GM19099 (cell line): ENCODE measurements around the gene PDE7B.

Source experiments
- POLR2A ChIP-seq: IDR thresholded peaks from 3 replicates; pipeline ENCODE4 v1.6.1; 2011; ENCODE audit warnings: low read depth; ENCODE audit not compliant: insufficient read length; ENCODE audit errors: extremely low read depth

Gene PDE7B

DNA sequence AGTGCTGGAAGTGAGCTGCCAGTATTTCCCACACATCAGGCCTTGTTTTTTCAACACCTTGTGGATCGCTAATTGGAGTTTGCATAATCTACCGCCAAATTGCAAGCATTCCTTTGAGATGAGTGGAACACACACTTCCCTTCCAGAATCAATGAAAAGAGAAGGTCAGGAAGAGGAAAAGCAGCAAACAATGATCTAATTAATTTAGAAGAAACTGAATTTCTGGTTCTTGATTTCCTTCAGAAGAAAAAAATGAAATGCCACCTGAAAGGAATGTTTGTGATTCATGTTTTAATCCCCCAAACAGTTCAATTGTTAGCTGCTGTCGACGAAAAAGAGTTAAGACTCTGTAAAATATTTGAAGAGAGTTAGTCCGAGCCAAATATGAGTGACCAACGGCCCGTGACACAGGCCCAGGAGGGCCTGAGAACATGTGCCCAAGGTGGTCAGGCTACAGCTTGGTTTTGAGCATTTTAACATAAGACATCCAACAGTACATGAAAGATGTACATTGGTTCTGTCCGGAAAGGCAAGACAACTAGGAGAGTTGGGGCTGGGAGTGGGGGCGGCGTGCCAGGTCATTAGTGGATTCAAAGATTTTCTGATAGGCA, 216.3 kb downstream of the PDE7B start:
- TF ChIP-seq POLR2A: no peak

DNA sequence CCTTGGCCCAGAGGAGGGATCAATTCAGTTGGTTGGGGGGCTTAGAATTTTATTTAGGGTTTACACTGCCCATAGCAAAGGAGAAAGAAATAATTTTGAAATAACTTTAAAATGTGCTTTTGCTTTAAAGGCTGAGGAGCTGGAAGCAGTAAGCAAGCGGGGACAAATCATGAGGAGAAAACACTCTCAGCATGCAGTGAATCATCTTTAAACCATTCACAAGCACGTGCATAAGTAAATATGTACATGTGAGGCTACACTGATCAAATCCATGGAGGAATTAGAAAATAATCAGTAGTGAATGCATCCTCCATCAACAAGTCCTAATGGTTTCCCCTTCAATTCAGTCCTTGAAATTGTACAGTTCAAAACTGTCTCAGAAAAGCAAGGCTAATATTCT, 217.6 kb downstream of the PDE7B start:
- TF ChIP-seq POLR2A: no peak

DNA sequence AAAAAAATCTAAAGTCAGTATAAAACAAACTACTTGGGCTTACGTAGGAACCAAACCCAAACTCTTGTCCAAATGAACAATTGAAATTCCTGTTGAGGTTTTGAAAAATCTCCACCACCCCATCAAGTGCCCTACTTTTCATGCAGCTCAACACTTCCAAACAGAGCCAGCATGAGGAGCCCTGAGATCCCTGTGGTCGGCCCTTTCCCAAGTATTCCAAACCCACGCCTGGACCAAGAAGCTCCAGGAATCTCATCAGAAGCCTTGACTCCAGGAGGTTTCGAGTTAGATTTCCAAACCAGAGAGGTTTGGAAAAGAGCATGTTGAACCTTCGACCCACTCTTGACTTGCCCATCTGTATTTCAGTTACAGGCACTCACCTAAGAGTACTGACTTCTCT, 219.3 kb downstream of the PDE7B start:
- TF ChIP-seq POLR2A: no peak

DNA sequence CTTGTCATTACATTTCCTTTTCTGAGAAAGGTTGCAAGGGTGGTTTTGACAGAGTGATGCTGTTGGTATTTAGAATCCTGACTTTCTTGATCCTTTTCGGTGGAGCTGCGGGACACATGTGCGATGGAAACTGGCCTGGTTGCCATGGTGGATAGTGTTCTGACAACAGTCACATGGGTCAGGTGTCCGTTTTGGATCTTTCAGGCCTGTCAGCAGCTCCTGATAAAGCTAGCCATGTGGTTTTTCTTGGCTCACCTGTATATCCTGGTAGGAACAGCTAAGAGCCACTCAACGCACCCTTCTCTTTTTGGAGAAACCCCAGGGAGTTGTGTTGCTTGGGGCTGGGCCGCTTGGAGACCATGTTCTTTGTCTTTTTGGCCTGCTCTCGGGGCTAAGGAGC, 221.2 kb downstream of the PDE7B start:
- no peak for TF ChIP-seq POLR2A

DNA sequence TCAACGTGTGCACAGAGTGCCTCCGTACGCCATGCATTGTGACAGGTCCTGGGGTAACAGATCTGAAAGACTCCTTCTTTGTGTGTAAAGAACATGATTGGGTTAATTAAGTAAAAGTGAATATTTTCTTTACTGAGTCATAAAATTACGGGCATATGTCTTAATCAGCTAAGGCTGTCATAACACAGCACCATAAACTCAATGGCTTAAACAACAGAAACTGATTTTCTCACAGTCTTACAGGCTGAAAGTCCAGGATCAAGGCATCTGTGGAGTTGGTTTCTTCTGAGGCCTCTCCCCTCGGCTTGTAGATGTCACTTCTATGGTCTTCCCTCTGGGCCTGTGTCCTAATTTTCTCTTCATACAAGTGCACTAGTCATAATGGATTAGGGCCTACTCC, 221.7 kb downstream of the PDE7B start:
- no peak for TF ChIP-seq POLR2A

DNA sequence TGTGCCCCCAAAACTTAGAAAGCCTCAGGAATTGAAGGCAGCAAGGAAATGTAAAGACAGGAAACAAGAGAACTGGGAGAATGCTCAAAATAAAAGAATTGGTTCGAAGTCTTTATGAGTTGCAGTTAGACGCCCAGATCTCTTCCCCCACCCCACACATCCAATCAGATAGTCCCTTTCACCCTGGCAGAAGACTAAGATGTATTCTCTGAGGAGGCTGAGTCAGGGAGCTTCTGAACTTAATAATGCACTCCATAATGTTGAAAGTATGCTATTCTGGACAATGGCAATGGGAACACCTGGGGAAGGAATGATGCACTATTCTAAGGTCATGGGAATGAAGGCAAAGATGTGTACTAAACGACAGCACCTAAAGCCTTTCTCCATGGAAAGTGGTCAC, 225.0 kb downstream of the PDE7B start:
- TF ChIP-seq POLR2A: no peak

DNA sequence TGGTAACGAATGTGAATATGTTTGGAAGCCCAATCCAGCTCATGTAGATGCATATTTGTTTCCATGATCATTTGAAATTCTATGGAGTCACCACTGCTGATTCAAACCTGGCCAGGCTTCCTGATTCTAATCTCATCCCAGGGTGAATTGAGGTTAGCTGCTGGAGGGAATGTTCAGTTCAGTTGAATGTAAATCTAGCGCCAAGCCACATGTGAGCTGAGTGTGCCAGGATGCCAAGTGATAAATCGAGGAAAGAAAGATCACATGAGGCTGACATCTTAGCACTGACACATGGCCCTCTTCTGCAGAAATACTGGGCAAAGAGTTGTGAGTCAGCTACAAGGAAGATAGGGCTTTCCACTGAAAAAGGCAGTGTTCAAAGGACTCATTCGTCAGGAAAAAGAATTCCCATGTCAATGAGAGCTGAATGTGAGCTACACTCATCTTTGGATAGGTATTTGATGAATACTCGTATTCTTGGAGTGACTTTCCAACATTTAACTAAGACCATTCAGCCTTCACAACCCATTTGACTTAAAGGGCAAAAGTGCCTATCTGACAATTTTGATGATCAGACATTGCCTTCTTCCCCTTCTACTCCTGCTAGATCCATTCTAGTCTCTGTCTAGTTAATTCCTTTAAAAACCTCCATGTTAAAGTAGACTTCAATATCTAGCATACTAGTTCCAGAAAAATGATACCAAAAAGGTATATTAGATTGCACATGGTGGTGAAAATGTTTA, 226.5 kb downstream of the PDE7B start:
- no peak for TF ChIP-seq POLR2A

DNA sequence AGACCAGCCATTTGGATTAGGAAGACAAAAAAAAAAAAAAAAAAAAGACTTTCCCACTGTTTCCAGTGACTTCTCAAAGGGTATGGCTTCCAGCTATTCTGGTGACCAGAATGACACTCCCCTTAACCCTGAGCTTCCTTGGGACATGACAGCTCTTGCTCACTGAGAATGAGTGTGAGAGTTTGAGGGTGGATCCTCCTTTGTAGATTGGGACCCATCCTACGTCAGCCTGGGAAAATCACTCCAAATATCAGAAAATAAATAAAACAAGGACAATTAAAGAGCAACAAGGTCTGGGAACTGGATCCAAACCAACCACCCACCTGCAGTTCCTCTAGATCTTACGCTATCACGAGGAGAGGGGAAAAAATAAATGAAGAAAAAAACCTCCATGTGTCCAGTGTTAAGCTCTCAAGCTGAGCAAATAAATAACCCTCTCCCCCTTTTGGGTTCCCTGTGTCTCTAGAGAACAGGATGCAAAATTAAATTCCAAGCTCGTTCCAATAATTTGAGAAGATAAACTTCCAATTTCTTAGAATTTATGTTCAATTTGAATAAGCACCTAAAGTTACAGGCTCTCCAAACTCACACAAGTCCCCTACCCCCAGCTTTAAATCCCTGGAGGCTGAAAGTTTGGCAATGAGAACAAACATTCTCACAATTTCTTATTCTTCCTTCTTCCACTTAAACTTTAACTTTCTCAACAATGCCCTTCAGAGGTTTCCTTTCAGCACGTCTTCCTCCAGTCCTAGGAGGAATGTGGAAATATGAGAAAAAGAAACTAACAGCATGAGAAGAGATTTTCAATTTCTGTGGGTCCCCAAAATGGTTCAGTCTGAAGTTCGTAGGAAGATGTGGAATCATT, 228.4 kb downstream of the PDE7B start:
- TF ChIP-seq POLR2A: no peak

DNA sequence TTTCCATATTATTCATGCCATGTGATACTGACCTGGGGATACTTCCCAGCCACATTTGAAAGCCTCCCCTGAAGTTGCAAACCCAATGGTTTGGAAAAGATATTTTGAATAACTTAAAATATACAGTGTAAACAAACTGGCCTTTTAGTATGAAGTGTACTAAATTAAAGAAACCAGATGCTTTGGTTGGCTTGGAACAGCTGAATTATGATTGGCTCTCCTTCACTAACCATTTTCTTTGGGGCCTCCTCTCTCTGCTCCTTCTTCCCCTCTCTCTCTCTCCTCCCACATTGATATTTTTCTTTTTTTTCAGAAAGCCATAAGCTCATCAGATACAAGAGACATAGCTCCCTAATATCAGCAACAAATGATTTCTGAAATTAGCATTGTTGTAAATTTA, 232.0 kb downstream of the PDE7B start:
- no peak for TF ChIP-seq POLR2A

DNA sequence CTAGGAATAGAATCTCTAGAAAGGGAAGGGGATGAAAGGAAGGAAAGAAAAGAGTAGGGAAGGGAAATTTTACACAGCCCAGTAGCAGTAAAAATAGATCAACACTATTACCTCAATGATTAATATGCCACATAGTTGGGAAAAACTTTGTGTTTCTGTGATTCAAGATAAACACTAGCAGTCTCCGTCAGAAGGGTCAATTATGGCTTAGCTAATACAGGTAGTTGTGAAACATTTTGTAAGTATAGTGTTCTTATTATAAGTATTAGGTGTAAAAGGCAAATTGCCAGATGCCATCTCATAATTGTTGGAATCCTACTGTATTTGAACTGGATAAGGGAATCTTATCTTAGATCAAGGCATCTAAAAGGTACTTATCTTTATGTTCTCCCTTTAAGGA, 232.9 kb downstream of the PDE7B start:
- TF ChIP-seq POLR2A: no peak

DNA sequence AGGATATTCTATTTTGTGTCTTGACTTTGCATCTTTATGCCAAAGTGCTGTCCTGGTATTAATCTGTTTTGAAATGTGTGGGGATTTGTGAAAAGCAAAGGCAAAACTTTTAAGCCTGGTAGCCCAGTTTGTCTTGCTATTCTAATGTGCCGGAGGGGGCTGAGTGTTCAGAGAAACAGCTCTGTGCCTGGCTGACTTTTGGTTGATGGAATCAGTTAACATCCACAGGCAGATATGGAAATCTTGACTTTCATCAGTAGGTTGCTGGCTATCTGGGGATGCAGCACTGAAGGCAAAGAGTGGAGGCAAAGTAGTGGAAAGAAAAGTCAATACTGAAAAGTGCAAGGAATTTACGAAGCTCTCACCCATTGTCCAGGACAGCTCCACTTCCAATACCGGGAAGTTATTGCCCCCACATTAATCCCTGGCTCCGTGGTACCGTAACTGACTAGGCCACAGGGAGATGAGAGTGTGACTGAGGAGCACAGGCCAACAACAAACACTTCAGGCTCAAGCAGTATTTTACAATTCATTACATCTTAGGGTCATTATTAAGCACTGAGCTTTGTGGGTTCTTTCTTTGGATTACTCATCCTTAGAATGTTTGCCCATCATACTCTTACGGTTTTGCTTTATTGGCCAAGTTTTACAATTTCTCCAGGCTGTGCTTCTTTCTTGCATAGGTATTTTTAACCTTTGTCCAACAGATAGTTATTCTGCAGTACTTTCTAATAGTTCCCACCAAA, 234.0 kb downstream of the PDE7B start:
- no peak for TF ChIP-seq POLR2A

DNA sequence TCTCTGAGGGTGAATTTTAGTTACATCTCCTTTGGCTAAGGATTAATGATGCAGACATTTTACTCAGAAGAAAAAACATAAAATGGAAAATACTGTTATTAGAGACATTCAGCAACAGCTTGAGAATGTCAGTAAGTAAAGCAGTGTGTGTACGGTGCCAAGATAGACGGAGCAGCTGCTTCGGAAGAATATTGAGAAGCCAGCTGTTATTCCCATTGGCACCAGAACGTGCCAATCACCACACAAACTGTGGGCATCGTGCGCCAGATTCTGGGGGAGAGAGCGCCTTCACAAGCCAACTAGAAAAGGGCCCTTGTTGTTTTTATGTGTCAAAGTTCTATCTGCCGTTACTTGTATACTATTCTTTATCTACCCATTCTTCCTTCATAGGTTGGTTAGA, 235.2 kb downstream of the PDE7B start:
- no peak for TF ChIP-seq POLR2A

DNA sequence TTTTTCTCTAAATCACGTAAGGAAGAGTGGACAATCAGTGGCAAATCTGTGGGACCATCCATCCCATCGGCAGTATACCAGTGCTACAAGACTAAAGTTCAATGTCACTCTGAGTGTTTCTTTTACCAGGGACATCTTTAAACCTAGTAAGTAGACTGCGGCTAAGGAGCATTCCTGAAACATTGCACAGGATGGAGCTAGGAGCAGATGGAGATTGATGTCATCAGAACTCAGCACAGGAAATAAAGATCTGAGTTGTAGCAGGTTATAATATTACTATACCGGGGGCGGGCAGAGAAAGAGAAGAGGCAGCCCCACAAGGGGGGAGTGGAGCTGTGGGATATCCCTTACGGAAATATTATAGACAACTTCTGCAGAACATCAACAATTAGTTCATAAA, 236.5 kb downstream of the PDE7B start:
- no peak for TF ChIP-seq POLR2A

DNA sequence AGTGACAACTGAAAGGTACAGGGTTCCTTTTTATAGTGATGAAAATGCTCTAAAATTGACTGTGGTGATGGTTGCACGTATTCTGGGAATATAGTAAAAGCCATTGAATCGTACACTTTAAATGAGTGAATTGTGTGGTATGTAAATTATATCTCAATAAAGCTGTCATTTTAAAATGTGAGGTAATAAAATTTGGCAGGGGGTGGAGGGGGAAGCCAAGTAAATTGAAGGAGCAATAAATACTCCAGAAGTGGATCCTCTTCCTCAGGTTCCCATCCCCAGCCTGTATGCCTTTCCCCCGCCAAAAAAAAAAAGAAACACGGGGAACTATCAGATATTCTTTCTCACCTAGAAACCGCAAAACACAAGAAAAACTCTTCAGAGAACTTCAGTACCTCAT, 237.2 kb downstream of the PDE7B start:
- no peak for TF ChIP-seq POLR2A

DNA sequence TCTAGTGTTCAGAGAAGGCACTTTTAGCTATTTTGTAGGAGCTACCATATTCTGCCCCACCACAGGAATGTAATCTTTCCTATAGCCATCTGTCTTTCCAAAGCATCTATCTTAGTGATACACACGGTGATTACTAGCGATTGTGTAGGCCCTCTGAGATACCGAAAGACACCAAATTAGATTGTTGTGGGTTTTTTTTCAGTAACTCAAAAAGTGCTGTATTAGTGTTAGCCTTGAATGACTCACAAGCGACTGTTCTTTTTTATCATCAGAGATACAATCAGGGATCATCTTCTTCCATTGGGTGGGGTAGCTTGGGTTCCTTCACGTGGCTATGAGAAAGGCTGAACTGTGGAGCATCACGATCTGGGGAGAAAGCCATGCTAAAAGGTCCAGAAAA, 238.4 kb downstream of the PDE7B start:
- TF ChIP-seq POLR2A: no peak
